ENCODE measurements around the gene DTNBP1.

The DTNBP1 gene

GRCh38 chr6:15678514-15678913 lies 15.7 kb upstream of the DTNBP1 start:
- in situ Hi-C loops (cut with HindIII; ENCODE audit: low sequenced_read_pairs): no loop called here
- no peak for DNase-seq (ENCODE audit: low read depth, low spot score)

GRCh38 chr6:15677822-15678221 lies 15.0 kb upstream of the DTNBP1 start:
- H3K4me3 ChIP-seq (ENCODE audit: low read depth, low read length): no peak overlapping the region
- in situ Hi-C loops (cut with HindIII; ENCODE audit: low sequenced_read_pairs): no loop called here
- no peak for TF ChIP-seq CTCF (IDR thresholded peaks at IDR 0.05; ENCODE audit: low read depth, low read length)
- DNase-seq (ENCODE audit: low read depth, low spot score): no peak

More at GRCh38 chr6:15678514-15678913, 15.7 kb upstream of the DTNBP1 start:
- H3K4me3 ChIP-seq (ENCODE audit: low read depth, low read length): no peak overlapping the region
- no peak for TF ChIP-seq CTCF (IDR thresholded peaks at IDR 0.05; ENCODE audit: low read depth, low read length)

- no peak for TF ChIP-seq CTCF (IDR thresholded peaks at IDR 0.05; ENCODE audit: low read depth, low read length)
- no peak for DNase-seq (ENCODE audit: low read depth, low spot score)
- in situ Hi-C loops (cut with HindIII; ENCODE audit: low sequenced_read_pairs): no loop called here
Measured at GRCh38 chr6:15675536-15676220, 12.8 kb upstream of the DTNBP1 start.

GRCh38 chr6:15674690-15675386 lies 12.0 kb upstream of the DTNBP1 start:
- no peak for TF ChIP-seq CTCF (IDR thresholded peaks at IDR 0.05; ENCODE audit: low read depth, low read length)
- in situ Hi-C loops (cut with HindIII; ENCODE audit: low sequenced_read_pairs): no loop called here
- DNase-seq (ENCODE audit: low read depth, low spot score): no peak
- no peak overlapping the region for H3K4me3 ChIP-seq (ENCODE audit: low read depth, low read length)

More at GRCh38 chr6:15675536-15676220, 12.8 kb upstream of the DTNBP1 start:
- no peak overlapping the region for H3K4me3 ChIP-seq (ENCODE audit: low read depth, low read length)

GRCh38 chr6:15673666-15674065 lies 10.8 kb upstream of the DTNBP1 start:
- H3K4me3 ChIP-seq (ENCODE audit: low read depth, low read length): no peak overlapping the region
- in situ Hi-C loops (cut with HindIII; ENCODE audit: low sequenced_read_pairs): no loop called here
- no peak for TF ChIP-seq CTCF (IDR thresholded peaks at IDR 0.05; ENCODE audit: low read depth, low read length)
- no peak for DNase-seq (ENCODE audit: low read depth, low spot score)

DNA sequence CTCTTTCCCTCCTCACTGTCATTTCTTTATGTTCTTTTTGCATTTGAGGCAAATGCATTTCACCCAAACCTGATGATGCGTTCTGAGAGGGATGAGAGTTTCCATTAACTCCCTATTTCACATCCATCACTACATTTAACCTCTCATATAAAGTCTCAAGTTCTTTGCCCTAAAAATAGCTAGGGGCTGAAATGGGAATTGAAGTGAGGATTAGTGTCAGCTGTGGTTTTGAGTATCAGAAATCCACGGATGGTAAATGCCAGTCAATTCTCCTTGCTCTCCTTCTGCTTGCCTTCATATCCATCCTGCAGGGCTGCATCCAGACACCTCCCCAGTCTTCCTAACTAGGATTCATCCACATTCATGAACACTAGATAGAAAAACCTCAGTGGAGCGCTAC lies 10.0 kb upstream of the DTNBP1 start:
- H3K4me3 ChIP-seq (ENCODE audit: low read depth, low read length): no peak overlapping the region
- DNase-seq (ENCODE audit: low read depth, low spot score): no peak
- in situ Hi-C loops (cut with HindIII; ENCODE audit: low sequenced_read_pairs): no loop called here
- no peak for TF ChIP-seq CTCF (IDR thresholded peaks at IDR 0.05; ENCODE audit: low read depth, low read length)
